GM06990 (cell line): ENCODE measurements around the gene BSG.
A peak's percentile ranks its signal among the peaks of the same experiment; 100 is the strongest.

Experiments used
- DNase-seq: peaks from one replicate; pipeline ENCODE4 v3.0.0-alpha.2; 2011; ENCODE audit not compliant: insufficient read length; ENCODE audit errors: extremely low read depth
- H3K27me3 ChIP-seq: replicated peaks from 2 replicates; pipeline ENCODE4 v1.6.0; 2011; ENCODE audit warnings: low read length; ENCODE audit not compliant: control insufficient read depth, insufficient read depth
- H3K36me3 ChIP-seq: 2 replicates; pipeline ENCODE4 v1.5.1; 2011; ENCODE audit warnings: low read length; ENCODE audit not compliant: control insufficient read depth, insufficient read depth
- H3K4me3 ChIP-seq: replicated peaks from 2 replicates; pipeline ENCODE4 v1.5.1; 2011; ENCODE audit warnings: low read depth, mild to moderate bottlenecking, control low read depth, low read length
- CTCF ChIP-seq: IDR thresholded peaks from 2 replicates; pipeline ENCODE4 v1.5.1; 2011; ENCODE audit warnings: low read length, control low read depth, mild to moderate bottlenecking, inconsistent platforms; ENCODE audit not compliant: insufficient read depth, poor library complexity, severe bottlenecking

The BSG gene

DNA sequence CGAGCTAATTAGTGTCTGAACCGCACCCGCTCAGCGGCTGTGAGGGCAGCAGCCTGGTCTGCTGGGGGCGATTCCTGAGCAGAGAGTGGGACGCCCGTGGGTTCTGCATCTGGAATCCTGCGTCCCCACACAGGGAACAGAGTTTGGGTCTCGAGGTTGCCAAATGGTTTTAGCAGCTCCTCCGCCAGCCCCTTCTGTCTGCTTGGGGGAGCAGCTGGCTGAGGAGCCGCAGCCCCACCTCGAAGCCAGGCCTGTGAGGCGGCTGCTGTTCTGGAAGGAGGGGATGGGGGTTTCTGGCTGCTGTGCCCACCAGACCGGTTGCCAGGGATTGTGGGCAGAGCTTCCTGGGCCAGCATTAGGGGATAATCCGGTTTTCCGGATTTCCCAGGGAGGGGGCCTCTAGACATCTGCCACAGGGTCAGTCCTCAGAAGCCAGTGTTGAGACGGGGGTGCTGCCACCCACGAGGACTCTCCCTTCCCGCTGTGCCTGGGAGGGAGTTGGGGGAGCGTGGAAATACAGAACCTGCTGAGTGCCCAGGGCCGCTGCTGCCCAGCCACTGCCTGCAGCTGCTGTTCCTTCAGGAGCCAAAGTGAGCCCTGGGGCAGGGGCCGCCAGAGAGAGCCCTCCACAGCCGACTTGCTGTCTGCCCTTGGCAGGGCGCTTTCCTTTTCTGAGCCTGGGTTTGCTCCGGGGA is 38.9 kb upstream of the BSG start:
- DNase-seq, result no peak
- peaks cover 7% of the 10 kb centered on the region for H3K36me3 ChIP-seq
- TF ChIP-seq CTCF, result no peak
- H3K4me3 ChIP-seq, result peak overlapping the region; percentile 92
- no peaks in the 10 kb centered on the region for H3K27me3 ChIP-seq

- Histone ChIP-seq H3K36me3 (peaks cover 7% of the 10 kb centered on the region), H3K27me3 (no peaks in the 10 kb centered on the region), H3K4me3 (no peak overlapping the region)
- no peak for TF ChIP-seq CTCF
- no peak for DNase-seq
Observed at GRCh38 chr19:534088-534487, 38.3 kb upstream of the BSG start.

DNA sequence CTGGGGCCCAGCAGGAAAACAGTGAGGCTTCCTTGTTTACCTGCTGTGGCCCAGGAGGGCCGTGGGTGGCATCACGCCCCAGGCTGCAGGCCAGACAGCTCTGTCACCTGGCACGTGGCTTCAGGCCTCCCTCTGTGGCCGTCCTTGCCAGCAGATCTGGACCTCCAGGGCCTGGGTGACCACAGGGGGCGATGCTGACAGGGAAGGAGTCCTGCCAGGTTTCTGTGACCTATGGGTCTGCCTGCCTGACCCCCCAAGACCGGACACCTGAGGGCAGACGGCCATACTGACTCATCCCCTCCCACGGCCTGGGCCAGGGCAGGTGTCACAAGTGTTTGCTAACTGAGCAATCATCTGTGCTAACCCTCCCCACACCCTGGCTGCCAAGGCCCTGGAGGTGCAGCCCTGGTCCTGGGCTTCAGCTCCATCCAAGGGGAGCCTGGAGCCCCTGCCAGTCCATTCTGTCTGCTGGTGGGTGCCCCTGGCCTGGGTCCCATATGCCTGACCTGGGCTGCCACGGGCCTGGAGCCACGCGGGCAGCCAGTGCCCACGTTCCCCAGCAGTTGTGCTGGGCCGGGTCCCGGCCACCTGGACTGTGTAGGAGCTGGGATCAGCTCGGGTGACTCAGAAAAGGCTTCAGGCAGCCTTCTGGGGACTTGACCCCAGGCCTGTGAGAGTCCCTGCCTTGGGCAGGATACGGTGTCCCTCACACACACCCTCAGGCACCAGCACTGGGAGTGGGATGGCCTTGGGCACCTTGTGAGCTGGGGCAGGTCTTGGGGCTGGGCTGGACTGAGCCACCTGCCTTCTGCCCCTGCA is 37.2 kb upstream of the BSG start:
- Histone ChIP-seq H3K4me3 (no peak overlapping the region), H3K27me3 (no peaks in the 10 kb centered on the region), H3K36me3 (peaks cover 7% of the 10 kb centered on the region)
- TF ChIP-seq CTCF, result peak; percentile 9
- no peak for DNase-seq

DNA sequence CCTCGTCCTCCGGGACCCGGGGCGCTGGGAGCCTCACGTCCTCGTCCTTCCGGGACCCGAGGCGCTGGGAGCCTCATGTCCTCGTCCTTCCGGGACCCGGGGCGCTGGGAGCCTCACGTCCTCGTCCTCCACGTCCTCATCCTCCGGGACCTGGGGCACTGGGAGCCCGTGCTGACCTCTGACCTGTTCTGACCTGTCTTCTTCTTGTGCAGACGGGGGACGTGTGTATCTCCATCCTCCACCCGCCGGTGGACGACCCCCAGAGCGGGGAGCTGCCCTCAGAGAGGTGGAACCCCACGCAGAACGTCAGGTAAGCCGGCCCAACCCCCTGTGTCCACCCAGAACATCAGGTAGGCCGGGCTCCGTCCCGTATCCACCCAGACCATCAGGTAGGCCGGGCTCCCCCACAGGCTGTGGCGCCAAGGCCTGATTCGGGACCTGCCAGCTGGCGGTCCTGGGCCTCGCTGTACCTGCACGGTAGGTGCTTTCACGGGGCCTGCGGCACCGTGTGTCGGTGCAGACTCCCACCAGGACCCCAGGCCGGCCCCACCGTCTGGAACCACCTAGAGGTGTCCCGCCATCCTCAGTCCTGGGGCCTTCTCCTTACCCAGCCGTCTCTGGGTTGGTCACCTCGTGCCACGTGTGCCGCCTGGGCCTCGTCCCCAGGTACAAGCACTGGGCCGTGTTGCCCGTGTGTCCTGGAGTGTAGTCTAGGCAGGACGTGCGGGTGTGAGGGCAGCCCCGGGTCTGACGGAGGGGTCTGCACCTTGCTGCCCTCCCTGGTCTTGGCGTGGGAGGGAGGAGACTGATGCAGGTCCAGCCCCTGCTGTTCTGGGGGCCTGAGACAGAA is 36.1 kb upstream of the BSG start:
- TF ChIP-seq CTCF, result no peak
- Histone ChIP-seq H3K27me3 (no peaks in the 10 kb centered on the region), H3K36me3 (peaks cover 7% of the 10 kb centered on the region), H3K4me3 (no peak overlapping the region)
- no peak for DNase-seq

GRCh38 chr19:536881-537404 is 35.5 kb upstream of the BSG start:
- Histone ChIP-seq H3K4me3 (no peak overlapping the region), H3K27me3 (no peaks in the 10 kb centered on the region), H3K36me3 (peaks cover 9% of the 10 kb centered on the region)
- no peak for DNase-seq
- TF ChIP-seq CTCF, result no peak
